ENCODE data around the gene LAMC2.

LAMC2 gene

GRCh38 chr1:183214021-183214970 lies 28.2 kb downstream of the LAMC2 start:
- DNase-seq (ENCODE audit: low read depth) = no peak

GRCh38 chr1:183215076-183215720 lies 29.1 kb downstream of the LAMC2 start:
- DNase-seq (ENCODE audit: low read depth) = no peak

GRCh38 chr1:183215936-183216335 lies 29.9 kb downstream of the LAMC2 start:
- no peak for DNase-seq (ENCODE audit: low read depth)

GRCh38 chr1:183218027-183218618 lies 32.1 kb downstream of the LAMC2 start:
- DNase-seq (ENCODE audit: low read depth) = no peak

GRCh38 chr1:183218971-183219615 lies 33.0 kb downstream of the LAMC2 start:
- DNase-seq (ENCODE audit: low read depth) = peak; percentile 28

GRCh38 chr1:183219616-183220009 lies 33.5 kb downstream of the LAMC2 start:
- DNase-seq (ENCODE audit: low read depth) = no peak

- no peak for DNase-seq (ENCODE audit: low read depth)
These were observed 36.8 kb downstream of the LAMC2 start for GRCh38 chr1:183222909-183223308.

GRCh38 chr1:183223467-183223866 lies 37.4 kb downstream of the LAMC2 start:
- DNase-seq (ENCODE audit: low read depth) = no peak

- DNase-seq (ENCODE audit: low read depth) = no peak
These were observed 40.3 kb downstream of the LAMC2 start for GRCh38 chr1:183226361-183226760.

- no peak for DNase-seq (ENCODE audit: low read depth)
These were observed 40.9 kb downstream of the LAMC2 start for GRCh38 chr1:183226963-183227362.

- DNase-seq (ENCODE audit: low read depth) = no peak
These were observed 41.6 kb downstream of the LAMC2 start for GRCh38 chr1:183227422-183228346.

- DNase-seq (ENCODE audit: low read depth) = no peak
These were observed 42.5 kb downstream of the LAMC2 start for GRCh38 chr1:183228347-183229220.

- no peak for DNase-seq (ENCODE audit: low read depth)
These were observed 44.3 kb downstream of the LAMC2 start for GRCh38 chr1:183230413-183230812.

GRCh38 chr1:183231545-183231944 lies 45.5 kb downstream of the LAMC2 start:
- DNase-seq (ENCODE audit: low read depth) = no peak

- no peak for DNase-seq (ENCODE audit: low read depth)
These were observed 47.0 kb downstream of the LAMC2 start for GRCh38 chr1:183233113-183233512.

GRCh38 chr1:183234660-183235476 lies 48.8 kb downstream of the LAMC2 start:
- DNase-seq (ENCODE audit: low read depth) = no peak

GRCh38 chr1:183235503-183235902 lies 49.4 kb downstream of the LAMC2 start:
- no peak for DNase-seq (ENCODE audit: low read depth)

GRCh38 chr1:183236158-183236725 lies 50.2 kb downstream of the LAMC2 start:
- DNase-seq (ENCODE audit: low read depth) = no peak

- DNase-seq (ENCODE audit: low read depth) = no peak
These were observed 51.0 kb downstream of the LAMC2 start for GRCh38 chr1:183237046-183237445.

Data from stimulated activated CD4-positive, alpha-beta T cell treated with anti-CD3 and anti-CD28 coated beads, Interleukin-2, amount 100 ng/mL, for 4 hours (primary cell).